ENCODE measurements around the gene LMX1A.

Gene LMX1A

DNA sequence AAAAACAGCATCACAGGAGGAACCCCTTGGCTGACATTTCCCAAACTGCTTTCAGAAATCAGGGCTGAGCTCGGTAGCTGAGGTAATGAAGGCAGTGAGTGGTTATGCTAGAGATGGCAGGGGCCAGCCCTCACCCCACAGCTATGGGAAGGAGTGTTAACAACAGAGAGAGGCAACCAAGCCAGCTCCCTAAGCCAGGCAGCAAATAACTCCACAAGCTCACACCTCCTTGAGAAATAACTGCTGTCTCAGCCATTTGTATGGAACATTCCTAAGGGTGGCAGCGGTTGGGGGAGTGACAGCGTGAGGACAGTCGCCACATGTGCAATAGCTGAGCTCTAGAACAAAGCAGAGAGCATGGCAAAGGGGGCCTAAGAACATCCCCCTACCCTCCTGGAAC is 42.6 kb downstream of the LMX1A start:
- H3K4me3 ChIP-seq (ENCODE audit: low read depth, low read length), result no peak overlapping the region
- DNase-seq (ENCODE audit: low read depth), result no peak
- TF ChIP-seq, protein P1, sequence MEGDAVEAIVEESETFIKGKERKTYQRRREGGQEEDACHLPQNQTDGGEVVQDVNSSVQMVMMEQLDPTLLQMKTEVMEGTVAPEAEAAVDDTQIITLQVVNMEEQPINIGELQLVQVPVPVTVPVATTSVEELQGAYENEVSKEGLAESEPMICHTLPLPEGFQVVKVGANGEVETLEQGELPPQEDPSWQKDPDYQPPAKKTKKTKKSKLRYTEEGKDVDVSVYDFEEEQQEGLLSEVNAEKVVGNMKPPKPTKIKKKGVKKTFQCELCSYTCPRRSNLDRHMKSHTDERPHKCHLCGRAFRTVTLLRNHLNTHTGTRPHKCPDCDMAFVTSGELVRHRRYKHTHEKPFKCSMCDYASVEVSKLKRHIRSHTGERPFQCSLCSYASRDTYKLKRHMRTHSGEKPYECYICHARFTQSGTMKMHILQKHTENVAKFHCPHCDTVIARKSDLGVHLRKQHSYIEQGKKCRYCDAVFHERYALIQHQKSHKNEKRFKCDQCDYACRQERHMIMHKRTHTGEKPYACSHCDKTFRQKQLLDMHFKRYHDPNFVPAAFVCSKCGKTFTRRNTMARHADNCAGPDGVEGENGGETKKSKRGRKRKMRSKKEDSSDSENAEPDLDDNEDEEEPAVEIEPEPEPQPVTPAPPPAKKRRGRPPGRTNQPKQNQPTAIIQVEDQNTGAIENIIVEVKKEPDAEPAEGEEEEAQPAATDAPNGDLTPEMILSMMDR (IDR thresholded peaks at IDR 0.05; ENCODE audit: low read depth, low read length, missing control alignments), result no peak
- in situ Hi-C loops (cut with HindIII; ENCODE audit: low sequenced_read_pairs), result no loop called here

DNA sequence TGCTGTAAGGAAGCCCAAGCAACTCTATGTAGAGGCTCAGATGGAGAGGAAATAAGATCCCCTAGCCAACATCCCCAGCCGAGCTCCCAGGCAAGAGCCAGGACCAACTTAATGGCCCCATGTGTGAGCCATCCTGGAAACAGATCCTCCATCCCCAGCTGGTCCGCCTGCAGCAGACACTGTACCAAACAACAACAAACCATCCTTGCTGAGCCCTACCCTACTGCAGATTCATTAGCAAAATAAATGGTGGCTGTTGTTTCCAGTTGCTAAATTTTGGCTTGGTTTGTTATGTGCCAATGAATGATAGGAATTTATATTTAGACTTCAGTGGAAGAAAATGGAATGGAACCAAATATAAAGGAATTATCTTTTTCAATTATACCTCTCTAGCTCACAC is 43.9 kb downstream of the LMX1A start:
- in situ Hi-C loops (cut with HindIII; ENCODE audit: low sequenced_read_pairs), result no loop called here
- H3K4me3 ChIP-seq (ENCODE audit: low read depth, low read length), result no peak overlapping the region

DNA sequence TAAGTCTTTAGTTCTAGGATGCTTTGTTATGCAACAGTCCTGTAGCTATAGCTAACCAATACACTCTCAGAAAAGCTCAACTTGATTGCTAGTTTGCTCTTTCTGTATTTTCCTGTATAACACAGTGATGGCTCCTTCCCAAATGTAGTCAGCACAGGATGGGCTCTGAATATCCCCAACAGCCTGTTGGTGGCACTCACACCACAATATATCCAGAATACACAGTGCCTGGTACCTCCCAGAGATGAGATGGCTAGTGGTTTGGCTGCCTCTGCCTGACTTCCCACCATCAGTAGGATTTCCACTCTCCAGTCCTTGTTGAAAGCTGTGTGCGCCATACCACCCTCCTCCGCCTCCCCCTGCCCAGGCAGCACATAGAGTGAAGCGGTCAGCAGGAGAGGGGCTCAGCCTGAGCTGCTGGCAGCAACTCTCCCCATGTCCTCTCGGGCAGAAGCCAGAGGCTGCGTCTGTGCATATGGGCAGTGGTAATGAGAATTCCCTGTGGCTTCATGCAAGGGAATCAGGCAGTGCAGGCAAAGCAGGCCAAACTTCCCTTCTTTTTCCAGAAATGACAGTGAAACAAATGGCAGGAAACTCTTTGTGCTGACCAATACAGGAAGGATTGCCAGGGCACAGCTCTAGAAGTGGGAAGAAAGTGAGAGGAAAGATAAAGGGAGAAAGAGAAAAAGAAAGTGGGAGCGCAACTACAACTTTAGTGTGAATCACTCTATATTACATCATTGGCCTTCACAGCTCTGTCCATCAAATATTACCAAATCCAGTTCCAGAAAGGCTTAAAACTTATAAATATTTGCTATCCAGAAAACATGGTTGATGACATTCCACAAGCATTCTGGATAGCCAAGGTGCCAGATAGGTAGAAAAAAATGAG is 49.7 kb downstream of the LMX1A start:
- DNase-seq (ENCODE audit: low read depth), result no peak
- in situ Hi-C loops (cut with HindIII; ENCODE audit: low sequenced_read_pairs), result no loop called here
- no peak overlapping the region for H3K4me3 ChIP-seq (ENCODE audit: low read depth, low read length)
- TF ChIP-seq, protein P1 (IDR thresholded peaks at IDR 0.05; ENCODE audit: low read depth, low read length, missing control alignments), result no peak

More for the DNA sequence above, 43.9 kb downstream of the LMX1A start:
- TF ChIP-seq, protein P1 (IDR thresholded peaks at IDR 0.05; ENCODE audit: low read depth, low read length, missing control alignments), result no peak
- DNase-seq (ENCODE audit: low read depth), result no peak

DNA sequence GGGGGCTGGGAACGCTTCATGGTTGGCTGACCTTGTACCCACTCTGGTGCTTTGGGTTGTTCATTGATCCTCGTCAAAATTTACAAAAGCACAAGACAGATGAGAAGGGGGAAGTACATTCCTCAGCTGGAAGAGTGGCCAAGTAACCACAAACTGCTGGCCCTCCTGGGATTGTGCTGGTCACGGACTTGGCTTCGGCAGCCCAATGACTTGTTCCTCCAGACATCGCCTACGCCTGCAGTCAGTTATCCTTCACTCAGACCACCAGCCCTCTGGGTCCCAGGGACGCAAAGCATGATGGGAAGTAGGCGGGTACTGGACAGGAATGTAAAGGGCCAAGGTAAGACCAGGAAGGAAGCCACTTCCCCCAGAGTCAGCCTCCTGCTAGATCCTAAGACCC is 53.1 kb downstream of the LMX1A start:
- in situ Hi-C loops (cut with HindIII; ENCODE audit: low sequenced_read_pairs), result no loop called here
- H3K4me3 ChIP-seq (ENCODE audit: low read depth, low read length), result no peak overlapping the region
- TF ChIP-seq, protein P1 (IDR thresholded peaks at IDR 0.05; ENCODE audit: low read depth, low read length, missing control alignments), result no peak
- DNase-seq (ENCODE audit: low read depth), result no peak

DNA sequence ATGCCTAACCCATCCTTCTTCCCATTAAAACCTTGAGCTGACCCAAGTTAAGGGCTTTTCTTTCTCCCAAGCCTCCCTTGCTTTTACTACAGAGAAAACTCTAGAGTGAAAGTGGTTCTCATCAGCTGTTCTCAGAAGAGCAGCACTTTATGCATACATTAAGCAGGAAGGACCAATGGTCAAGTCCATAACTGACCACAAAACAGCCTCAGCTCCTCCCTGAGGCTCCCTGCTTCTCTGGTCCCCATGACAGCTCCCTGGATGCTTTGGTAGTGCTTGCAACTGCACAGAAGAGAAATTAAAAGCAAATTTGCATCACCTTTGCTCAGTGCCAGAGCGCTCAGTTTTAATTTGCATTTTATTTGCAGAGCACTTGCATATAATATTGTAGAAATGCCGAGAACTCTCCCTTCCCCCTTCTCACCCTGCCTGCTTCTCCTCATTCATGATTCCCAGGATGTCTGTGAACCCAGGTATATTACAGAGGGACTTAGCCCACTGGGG is 56.1 kb downstream of the LMX1A start:
- TF ChIP-seq, protein P1 (IDR thresholded peaks at IDR 0.05; ENCODE audit: low read depth, low read length, missing control alignments), result no peak
- DNase-seq (ENCODE audit: low read depth), result no peak
- H3K4me3 ChIP-seq (ENCODE audit: low read depth, low read length), result no peak overlapping the region
- in situ Hi-C loops (cut with HindIII; ENCODE audit: low sequenced_read_pairs), result no loop called here

DNA sequence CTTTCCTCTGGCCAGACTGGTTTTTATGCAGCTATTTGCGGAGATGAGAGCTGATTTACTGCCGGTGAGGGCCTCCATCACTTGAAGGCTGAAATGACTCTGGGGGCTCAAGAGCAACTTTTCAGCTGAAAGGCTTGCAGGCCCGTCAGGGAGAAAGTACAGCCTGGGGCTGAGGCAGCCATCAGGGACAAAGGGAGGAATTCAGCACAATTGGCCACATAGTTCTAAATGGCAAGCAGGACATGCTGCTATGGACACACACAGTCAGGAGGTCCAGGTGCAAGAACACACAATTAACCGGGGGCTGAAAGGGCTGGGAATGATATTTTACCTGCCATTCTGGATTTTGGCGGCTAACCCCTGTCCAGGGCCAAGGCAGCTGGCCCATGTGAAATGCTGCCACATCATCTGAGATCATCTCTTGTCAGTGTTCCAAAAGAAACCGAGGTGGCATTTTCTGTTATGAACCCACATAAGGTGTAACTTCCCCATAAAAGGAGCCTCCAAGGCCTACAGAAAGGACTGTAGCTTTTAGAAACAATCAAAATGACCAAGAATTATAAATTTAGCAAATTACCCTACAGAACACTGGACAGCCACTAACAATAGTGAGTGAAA is 58.2 kb downstream of the LMX1A start:
- H3K4me3 ChIP-seq (ENCODE audit: low read depth, low read length), result no peak overlapping the region
- TF ChIP-seq, protein P1 (IDR thresholded peaks at IDR 0.05; ENCODE audit: low read depth, low read length, missing control alignments), result no peak
- in situ Hi-C loops (cut with HindIII; ENCODE audit: low sequenced_read_pairs), result no loop called here
- DNase-seq (ENCODE audit: low read depth), result no peak
